ENCODE data around the gene HRH2. TPM values are rescaled to one million over a fixed set of nuclear protein-coding genes. Genes with fewer than 3 reads are reported as not detected.

The HRH2 gene
- total and polyA plus RNA-seq, 2 donors (not counting 1 experiment from before 2014, with no cell fraction given), result 0.03 TPM; not detected in 1

Other genes starting within 250 kb of the HRH2 start
- gene DRD1, start 213.9 kb upstream of the HRH2 start, total RNA-seq, result 2.0 and 2.6 TPM in 2 replicates
- 0.19 and 1.5 TPM in 2 replicates for gene DRD1, start 213.9 kb upstream of the HRH2 start, polyA plus RNA-seq
- gene SFXN1, start 179.5 kb upstream of the HRH2 start, total RNA-seq, result 53.7 and 58.3 TPM in 2 replicates
- gene SFXN1, start 179.5 kb upstream of the HRH2 start, polyA plus RNA-seq, result 125 and 150 TPM in 2 replicates
- gene CPLX2, start 213.5 kb downstream of the HRH2 start, total RNA-seq, result not detected in 2 replicates
- gene CPLX2, start 213.5 kb downstream of the HRH2 start, polyA plus RNA-seq, result 0.01 TPM in 2 replicates

Measured in fibroblast of lung (primary cell).